ENCODE results near the gene TCEA3.

- TF ChIP-seq CTCF (IDR thresholded peaks at IDR 0.05) (peak in 4 of 6 experiments; percentile 11 to 47 (median 32)), POLR2A (IDR thresholded peaks at IDR 0.05) (no peak)
Observed at GRCh38 chr1:23451441-23451840, 26.9 kb upstream of the TCEA3 start.
